GM10266 (cell line): Measurements from ENCODE around the gene DPYD.

ENCODE experiments used
- DNase-seq: peaks from one replicate; pipeline ENCODE4 v3.0.0; 2012; ENCODE audit errors: extremely low spot score
- TF ChIP-seq, protein P1 (sequence below): IDR thresholded peaks from 2 replicates; pipeline ENCODE4 v1.5.1; 2012; ENCODE audit warnings: mild to moderate bottlenecking, low read depth; ENCODE audit not compliant: control insufficient read depth, insufficient read depth; ENCODE audit errors: missing control alignments

Gene DPYD

DNA sequence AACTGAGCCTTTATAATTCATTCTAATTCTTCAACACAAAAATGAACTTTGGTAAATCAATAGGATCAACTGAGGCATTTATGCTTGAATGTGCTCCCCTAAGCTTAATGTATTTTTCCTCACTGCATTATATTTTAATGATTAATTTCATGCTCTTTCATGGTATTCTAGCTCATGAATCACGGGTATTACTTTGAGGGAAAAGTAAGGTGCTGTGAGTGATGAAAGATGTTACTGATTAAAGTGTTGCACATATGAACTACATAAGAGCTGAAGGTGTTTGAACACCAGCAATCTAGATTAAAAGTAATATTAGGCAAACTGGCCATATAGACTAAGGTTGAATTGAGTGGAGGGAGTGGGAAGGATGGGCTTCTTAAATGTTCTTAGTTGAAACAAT, 1.9 kb downstream of the DPYD start:
- no peak for DNase-seq
- TF ChIP-seq, protein P1, sequence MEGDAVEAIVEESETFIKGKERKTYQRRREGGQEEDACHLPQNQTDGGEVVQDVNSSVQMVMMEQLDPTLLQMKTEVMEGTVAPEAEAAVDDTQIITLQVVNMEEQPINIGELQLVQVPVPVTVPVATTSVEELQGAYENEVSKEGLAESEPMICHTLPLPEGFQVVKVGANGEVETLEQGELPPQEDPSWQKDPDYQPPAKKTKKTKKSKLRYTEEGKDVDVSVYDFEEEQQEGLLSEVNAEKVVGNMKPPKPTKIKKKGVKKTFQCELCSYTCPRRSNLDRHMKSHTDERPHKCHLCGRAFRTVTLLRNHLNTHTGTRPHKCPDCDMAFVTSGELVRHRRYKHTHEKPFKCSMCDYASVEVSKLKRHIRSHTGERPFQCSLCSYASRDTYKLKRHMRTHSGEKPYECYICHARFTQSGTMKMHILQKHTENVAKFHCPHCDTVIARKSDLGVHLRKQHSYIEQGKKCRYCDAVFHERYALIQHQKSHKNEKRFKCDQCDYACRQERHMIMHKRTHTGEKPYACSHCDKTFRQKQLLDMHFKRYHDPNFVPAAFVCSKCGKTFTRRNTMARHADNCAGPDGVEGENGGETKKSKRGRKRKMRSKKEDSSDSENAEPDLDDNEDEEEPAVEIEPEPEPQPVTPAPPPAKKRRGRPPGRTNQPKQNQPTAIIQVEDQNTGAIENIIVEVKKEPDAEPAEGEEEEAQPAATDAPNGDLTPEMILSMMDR: no peak

DNA sequence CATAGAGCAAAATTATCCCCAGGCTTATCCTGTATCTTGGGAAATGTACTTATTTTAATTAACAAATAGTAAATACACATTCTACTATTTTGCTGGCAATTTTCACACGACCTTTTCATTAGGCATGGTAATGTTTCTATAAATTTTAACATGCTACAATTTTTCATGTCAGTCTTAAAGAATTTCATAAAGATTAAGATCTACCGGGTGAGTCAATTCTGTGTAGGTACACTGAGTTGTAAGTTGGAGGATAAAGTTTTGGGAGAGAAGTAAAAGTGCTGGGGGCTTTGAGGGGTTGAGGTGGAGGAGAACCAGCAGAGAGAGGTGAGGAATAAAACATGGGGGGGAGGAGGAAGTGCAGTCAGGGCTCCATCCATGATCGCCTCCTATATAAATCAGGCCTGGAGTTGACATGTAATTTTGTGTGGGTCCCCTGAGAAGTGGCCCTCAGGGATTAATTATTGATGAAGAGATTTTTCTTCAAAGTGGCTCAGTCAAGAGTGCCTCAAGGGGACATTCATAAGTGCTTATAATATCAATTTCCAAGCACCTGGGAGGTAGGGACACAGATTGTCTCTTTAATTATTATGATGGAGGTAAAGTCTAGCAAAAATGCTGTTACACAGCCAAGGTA, 7.2 kb downstream of the DPYD start:
- no peak for DNase-seq
- TF ChIP-seq, protein P1: no peak

DNA sequence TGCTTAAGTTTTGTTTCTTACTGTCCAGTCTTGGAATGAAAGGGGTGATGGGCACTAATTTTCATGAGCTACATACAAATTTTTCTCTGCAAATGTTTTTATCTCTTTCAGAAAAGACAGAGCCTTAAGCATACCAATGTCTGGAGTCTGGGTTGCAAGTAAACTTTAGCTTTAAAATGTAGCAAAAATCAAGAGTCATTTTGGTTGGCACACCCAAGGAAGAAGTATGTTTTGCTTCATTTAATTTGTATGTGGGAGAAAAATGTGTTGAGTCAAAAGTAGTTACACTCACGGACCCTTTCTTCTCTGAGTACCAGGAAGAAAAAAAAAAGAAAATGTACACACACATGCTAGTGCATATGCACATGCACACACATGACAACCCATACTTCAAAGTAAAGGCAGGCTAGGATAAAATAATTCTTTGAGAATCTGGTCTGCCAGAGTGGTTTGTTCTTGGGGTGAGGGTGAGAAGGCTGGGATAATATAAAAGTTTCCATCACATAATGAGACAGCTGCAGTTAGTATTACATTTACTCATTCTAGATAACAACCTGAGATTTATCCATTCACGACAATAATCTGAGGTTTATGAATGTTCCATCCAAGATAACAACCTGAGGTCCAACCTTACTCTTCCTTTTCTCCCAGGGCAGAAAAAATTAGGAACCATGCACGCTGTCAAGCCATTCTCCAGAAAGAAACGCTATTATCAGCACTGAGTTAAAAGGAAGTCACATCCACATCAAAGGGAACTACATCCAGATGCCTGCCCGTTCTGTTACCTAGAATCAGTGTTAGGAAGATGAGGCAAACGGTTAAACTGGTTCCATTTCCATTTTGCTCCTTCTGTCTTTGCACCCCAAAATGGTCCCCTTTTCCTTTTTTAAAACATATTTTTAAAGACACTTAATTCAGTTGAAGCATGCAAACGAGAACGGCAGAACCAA, 9.3 kb downstream of the DPYD start:
- no peak for DNase-seq
- TF ChIP-seq, protein P1: no peak

DNA sequence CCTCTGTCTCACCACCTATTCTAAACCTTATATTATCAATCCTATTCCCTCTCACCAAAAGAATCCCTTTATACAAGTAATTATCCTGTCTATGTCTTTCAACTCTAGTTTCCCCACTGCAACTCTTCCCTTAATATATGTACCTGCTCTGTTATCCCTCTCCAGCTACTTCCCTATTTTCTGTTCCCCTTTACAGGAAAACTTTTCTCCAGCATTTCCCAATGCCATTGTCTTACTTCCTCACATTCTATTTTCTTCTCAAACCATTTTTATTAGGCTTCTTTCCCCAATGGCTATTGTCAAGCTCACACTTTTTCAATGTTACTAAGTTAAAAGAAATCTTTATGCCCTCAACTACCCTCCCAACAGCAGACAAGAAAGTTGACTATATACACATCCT, 11.6 kb downstream of the DPYD start:
- no peak for DNase-seq
- TF ChIP-seq, protein P1: no peak

DNA sequence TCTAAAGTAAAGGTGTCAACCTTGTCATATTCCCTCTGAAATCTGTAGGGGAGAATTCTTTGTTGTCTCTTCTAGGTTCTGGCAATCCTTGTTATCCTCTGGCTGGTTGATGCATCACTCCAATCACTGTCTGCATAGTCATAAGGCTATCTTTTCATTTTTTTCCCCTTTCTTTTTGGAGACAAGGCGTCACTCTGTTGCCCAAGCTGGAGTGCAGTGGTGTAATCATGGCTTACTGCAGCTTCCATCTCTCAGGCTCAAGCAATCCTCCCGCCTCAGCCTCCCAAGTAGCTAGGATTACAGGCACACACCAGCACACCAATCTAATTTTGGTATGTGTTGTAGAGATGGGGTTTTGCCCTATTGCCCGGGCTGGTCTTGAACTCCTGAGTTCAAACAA, 12.9 kb downstream of the DPYD start:
- DNase-seq: no peak
- TF ChIP-seq, protein P1: no peak

DNA sequence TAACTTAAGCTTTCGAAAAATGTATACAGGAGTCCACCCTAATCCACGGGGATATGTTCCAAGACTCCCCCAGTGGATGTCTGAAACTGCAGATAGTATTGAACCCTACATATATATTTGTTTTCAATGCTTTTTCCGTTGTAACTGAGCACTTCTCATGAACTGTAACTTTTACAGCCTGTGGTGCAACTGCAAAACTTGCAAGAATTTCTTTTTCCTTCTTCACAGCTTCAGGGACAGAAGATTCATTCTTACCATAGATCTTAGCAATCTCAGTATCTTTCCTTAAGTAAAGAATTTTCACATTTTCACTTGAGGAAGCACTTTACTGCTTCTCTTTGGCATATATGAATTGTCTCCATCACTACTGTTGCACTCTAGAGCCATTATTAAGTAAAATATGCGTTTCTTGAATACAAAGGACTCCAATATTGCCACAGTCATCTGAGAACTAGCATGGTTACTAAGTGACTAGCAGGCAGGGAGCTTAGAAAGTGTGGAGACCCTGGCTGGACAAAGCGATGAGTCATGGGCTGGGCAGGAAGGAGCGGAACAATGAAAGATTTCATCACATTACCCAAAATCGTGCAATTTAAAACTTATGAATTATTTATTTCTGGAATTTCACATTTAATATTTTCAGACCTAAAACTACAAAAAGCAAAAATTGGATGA, 14.1 kb downstream of the DPYD start:
- TF ChIP-seq, protein P1: no peak
- DNase-seq: no peak
